GM19099 (cell line): Measurements from ENCODE around the gene HSD17B7.

Source experiments
- POLR2A ChIP-seq: IDR thresholded peaks from 3 replicates; pipeline ENCODE4 v1.6.1; 2011; ENCODE audit warnings: low read depth; ENCODE audit not compliant: insufficient read length; ENCODE audit errors: extremely low read depth

HSD17B7 gene

GRCh38 chr1:162855461-162856150 is 65.1 kb downstream of the HSD17B7 start:
- no peak for TF ChIP-seq POLR2A

- no peak for TF ChIP-seq POLR2A
These were observed 65.8 kb downstream of the HSD17B7 start for GRCh38 chr1:162856260-162856659.

GRCh38 chr1:162857850-162858249 is 67.3 kb downstream of the HSD17B7 start:
- TF ChIP-seq POLR2A = no peak

- no peak for TF ChIP-seq POLR2A
These were observed 68.7 kb downstream of the HSD17B7 start for GRCh38 chr1:162859191-162859590.

GRCh38 chr1:162861101-162861500 is 70.6 kb downstream of the HSD17B7 start, which contains the start of gene CCDC190:
CCDC190 (minus strand) TSS chr1:162861175; CDS start chr1:162859646, 1,529 bp downstream.
- no peak for TF ChIP-seq POLR2A

GRCh38 chr1:162861625-162862024 is 71.1 kb downstream of the HSD17B7 start:
- TF ChIP-seq POLR2A = no peak
